Raji (cell line): ENCODE results near the gene SMIM35.

Source experiments
- POLR2A ChIP-seq: IDR thresholded peaks from 2 replicates; pipeline ENCODE4 v1.6.1; 2011; ENCODE audit warnings: low read depth, low read length, control low read depth; ENCODE audit not compliant: insufficient read depth

SMIM35 gene

GRCh38 chr11:118008271-118008911, 78.4 kb downstream of the SMIM35 start:
- TF ChIP-seq POLR2A = no peak

- 0 out of 2 replicates have a peak, but pooled peaks have one; percentile 23 for TF ChIP-seq POLR2A
Measured at GRCh38 chr11:118007563-118008270, 79.0 kb downstream of the SMIM35 start.

- TF ChIP-seq POLR2A = no peak
Measured at GRCh38 chr11:118007040-118007439, 79.7 kb downstream of the SMIM35 start.

- no peak for TF ChIP-seq POLR2A
Measured at GRCh38 chr11:118006153-118006534, 80.6 kb downstream of the SMIM35 start.

- no peak for TF ChIP-seq POLR2A
Measured at GRCh38 chr11:118005224-118006152, 81.3 kb downstream of the SMIM35 start.

- TF ChIP-seq POLR2A = no peak
Measured at GRCh38 chr11:118004543-118005223, 82.1 kb downstream of the SMIM35 start.

- no peak for TF ChIP-seq POLR2A
Measured at GRCh38 chr11:118003456-118003855, 83.3 kb downstream of the SMIM35 start.

- 0 out of 2 replicates have a peak, but pooled peaks have one; percentile 12 for TF ChIP-seq POLR2A
Measured at GRCh38 chr11:118002541-118003423, 84.0 kb downstream of the SMIM35 start.

- TF ChIP-seq POLR2A = no peak
Measured at GRCh38 chr11:118002010-118002540, 84.7 kb downstream of the SMIM35 start.

GRCh38 chr11:118001494-118001971, 85.2 kb downstream of the SMIM35 start:
- no peak for TF ChIP-seq POLR2A

GRCh38 chr11:118000850-118001228, 85.9 kb downstream of the SMIM35 start:
- TF ChIP-seq POLR2A = no peak

- TF ChIP-seq POLR2A = no peak
Measured at GRCh38 chr11:118000067-118000849, 86.5 kb downstream of the SMIM35 start.
